ENCODE results near the gene EML4. TPM values are rescaled to one million over a fixed set of nuclear protein-coding genes. Genes with fewer than 3 reads are reported as not detected.
"Not testable (repeated sequence)": the region's sequence is repeated elsewhere in the genome, so short reads cannot be mapped to it uniquely, and the experiment has no call there.

EML4 gene
- total RNA-seq, 1 donor from 2014 or later, result 37.7 TPM

DNA sequence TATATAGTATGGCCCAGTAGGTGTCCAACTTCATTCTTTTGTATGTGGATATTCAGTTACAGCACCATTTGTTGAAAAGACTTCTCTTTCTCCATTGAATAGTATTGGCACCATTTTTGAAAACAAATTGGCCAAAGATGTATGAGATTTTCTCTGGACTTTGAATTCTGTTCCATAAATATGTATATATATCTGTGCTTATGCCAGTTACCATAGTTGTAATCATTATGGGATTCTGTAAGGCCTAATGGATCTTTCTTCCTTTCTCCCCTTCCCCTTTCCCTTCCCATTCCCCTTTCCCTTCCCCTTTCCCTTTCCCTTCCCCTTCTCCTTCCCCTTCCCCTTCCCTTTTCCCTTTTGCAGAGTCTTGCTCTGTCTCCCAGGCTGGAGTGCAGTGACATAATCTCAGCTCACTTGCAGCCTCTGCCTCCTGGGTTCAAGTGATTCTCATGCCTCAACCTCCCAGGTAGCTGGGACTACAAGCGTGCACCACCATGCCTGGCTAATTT lies 140.9 kb downstream of the EML4 start:
- no peak for DNase-seq

DNA sequence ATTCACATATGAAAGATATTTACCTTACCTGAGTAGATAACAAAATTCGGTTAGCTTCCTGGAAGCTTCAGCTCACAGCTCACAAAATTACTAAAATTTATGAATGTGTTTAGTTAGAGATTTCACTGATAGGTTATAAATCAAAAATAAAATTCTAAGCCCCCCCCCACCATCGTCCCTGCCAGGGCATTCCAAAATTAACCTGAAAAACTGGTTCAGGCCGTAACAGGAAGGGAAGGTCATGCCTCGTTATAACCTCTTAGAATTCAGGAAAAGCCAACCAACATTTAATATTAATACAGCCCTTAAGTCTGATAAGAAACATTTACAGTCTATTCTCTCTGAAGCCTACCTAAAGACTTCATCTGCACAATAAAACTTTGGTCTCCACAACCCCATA lies 143.0 kb downstream of the EML4 start:
- no peak for DNase-seq

DNA sequence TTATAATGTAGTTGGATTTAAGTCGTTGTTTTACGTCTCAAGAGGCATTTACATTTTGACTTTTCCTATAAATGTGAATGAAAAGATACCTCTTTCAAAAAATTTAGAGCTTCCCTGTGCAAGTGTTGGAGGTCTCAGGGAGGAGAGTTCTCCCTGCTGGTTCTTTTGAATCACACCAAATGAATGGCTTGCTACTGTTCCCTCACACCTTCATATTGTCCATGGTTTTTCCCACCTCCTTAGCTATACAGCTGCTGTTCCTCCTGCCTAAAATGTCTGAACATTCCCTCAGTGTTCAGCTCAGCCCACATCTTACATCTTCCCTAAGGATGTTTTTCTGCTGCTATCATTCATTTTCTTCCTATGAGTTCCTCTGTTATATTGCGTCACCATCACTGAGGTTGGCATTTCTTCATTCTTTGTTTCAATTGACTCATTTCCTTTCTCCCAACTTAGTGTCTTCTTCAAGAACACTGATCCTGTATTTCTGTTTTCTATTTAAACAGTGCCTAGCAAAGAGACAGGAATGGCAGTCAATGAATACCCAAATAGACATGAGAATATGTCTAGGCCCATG lies 145.8 kb downstream of the EML4 start:
- no peak for DNase-seq

DNA sequence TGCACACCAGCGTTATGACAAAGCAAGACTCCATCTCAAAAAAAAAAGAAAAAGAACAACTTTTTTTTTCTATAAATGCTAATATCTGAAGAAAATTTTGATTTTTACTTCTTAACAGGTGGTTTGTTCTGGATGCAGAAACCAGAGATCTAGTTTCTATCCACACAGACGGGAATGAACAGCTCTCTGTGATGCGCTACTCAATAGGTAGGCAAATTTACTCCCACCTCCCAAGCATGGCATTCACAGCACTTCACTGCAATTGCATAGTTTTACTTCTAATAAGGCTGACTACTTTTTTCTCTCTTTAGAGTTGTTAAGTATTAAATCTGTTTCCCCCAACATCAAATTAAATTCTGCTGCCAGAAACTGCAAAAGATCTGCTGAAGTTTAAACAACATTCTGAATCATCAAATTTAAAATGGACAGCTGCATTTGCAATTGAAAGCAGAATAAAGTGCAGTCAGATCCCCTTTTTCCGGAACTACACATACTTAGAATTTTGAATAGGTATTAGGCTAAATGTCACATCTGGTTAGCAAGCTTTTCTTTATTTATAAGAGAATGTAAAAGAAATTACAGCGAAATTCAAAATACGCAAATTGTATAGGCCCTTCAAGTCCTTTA lies 146.8 kb downstream of the EML4 start:
- DNase-seq, result no peak

DNA sequence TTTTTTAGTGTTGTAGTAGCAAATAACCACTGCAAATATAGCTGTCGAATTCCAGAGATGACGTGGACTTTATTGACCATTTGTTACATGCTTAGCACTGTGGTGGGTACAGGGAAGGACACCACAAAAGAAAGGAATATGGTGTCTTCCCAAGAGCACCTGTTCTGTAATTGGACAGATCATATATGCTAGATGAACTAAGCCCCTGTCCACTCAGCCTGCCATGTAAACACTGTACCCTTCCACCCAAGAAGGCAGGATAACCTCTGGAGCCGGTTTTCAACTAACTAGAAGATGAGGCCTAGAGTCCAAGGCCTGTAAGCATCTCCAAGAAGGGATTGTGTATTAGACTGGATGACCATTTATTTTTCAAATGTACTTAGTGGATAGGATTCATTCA lies 147.8 kb downstream of the EML4 start:
- no peak for DNase-seq

DNA sequence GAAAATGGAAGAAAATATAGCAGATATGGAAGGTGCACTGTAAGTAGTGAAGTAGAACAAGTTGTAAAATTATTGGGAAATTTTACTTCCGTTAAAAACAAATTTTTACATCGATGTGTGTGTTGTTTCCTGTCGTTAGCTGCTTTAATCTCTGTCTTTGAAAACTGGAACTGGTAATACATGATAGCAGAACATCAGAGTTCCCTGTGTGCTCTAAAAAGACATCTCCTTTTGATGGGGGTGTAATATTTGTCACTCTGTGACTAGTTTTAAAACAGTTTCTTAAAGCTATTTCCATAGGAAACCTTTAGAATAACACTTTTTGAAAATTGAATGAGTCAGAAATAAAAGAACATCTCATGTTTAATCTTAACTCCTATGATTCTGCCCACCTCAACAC lies 148.3 kb downstream of the EML4 start:
- no peak for DNase-seq

DNA sequence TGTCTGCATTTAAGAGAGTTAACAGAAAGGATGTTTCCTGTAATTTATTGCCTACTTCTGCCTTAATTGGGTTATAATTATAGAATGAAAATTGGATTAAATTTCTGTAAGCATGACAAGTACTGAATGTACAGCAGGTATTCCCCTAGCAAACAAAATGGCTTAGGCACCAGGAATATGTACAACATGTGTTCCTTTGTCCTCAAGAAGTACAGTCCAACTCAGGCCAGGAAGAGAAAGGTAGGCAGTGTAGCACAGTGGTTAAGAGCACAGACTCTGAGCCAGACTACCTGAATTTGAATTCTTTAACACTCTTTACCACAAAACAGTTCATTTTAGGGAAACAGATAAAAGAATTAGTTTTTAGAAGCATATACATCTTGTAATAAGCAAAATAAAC lies 148.8 kb downstream of the EML4 start:
- DNase-seq, result no peak

DNA sequence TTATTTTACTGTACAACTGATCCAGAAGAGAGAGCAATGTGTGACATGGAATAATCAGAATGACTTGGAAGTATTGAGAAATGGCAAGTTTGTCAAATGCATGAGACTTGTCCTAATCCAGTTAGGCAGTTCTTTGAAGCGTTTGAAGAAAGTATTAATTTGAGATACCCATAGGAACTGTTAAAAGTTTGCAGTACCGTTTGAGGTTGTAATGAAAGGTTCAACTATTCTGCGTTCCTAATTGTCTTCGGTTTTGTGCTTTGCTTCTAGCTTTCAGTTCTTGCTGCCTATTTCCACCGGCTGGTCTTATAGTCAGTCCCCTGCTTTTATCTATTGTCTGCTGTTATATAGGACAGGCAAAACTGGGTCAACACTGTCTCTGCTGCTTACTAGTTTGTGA lies 150.1 kb downstream of the EML4 start:
- DNase-seq, result no peak

DNA sequence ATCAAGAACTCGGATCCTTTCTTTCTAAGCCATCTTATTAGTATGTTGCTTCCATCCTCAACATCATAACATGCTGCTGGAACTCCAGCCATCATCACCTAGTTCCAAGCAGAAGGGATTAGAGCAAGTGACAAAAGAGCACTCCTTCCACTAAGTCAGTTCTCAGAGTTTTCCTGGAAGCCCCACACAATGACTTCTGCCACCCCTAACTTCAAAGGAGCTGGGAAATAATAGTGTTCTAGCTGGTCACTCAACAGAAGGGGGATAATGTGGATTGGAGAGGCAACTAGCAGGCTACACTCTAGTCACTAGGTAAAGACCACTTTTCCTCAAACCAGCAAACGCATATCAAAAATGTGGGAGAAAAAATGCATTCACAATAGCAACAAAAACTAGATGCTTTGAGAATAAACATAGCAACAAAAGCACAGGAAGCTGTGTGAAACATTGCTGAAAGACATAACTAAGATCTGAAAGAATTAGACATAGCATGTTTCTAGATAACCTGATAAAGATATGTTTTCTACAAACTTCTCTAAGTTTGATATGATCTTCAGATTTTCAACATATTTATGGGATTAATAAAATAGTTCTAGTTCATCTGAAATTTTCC lies 152.4 kb downstream of the EML4 start:
- DNase-seq, result no peak

DNA sequence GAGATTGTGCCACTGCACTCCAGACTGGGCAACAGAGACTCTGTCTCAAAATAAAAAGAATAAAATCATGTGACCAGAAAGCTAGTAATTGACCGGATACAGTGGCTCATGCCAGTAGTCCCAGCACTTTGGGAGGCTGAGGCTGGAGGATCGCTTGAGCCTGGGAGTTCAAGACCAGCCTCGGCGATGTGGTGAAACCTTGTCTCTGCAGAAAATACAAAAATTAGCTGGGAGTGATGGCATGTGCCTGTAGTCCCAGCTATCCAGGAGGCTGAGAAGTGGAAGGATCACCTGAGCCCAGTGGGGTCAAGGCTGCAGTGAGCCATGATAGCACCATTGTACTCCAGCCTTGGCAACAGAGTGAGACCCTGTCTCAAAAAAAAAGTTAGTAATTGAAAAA lies 155.1 kb downstream of the EML4 start:
- DNase-seq, result no peak

DNA sequence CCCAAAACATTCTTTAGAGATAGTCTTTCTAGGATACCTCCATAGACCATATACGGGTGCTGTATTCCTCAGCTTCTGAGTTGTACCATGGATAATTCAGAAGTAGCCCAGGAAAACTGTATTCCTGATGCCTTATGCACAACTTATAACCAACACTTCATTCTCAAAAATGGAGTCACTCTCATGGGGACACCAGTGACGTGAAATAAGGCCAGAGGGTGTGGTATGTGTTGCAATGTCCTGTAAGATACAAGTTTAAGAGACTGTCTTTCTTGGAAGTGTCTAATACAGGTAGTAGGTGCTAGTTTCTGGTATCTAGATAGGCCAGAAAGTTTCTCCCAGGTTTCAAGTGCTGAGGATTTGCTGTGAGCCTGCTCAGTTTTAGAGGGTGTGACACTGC lies 155.8 kb downstream of the EML4 start:
- DNase-seq, result no peak

DNA sequence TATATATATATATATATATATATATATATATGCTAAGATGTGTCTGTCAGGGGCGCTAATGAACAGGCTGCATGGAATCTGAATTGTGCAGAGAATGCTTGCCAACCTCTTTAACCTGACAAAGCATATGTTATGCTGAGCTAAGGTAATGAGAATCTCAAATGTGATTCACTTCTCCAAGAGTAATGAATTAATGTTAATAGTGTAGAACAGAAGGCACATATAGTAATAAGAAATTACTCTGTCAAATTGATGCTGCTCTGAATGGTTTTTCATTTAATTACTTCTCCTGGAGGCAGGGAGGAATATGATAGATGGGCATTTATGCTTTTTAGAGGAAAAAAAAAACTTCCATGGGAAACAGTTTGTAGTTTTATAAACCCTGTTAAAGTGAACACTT lies 156.5 kb downstream of the EML4 start:
- DNase-seq, result no peak

DNA sequence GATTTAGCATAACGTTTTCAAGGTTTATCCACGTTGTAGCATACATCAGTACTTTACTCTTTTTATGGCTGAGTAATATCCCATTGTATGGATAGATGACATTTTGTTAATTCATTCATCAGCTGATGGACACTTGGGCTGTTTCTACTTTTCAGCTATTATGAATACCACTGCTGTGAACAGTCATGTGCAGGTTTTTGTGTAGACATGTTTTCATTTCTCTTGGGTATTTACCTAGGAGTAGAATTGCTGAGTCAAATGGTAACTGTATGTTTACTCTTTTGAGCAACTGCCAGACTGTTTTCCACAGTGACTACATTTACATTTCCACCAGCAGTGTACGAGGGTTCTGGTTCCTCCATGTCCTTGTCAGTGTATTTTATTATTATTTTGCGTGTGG lies 158.0 kb downstream of the EML4 start:
- peak; percentile 12 for DNase-seq

DNA sequence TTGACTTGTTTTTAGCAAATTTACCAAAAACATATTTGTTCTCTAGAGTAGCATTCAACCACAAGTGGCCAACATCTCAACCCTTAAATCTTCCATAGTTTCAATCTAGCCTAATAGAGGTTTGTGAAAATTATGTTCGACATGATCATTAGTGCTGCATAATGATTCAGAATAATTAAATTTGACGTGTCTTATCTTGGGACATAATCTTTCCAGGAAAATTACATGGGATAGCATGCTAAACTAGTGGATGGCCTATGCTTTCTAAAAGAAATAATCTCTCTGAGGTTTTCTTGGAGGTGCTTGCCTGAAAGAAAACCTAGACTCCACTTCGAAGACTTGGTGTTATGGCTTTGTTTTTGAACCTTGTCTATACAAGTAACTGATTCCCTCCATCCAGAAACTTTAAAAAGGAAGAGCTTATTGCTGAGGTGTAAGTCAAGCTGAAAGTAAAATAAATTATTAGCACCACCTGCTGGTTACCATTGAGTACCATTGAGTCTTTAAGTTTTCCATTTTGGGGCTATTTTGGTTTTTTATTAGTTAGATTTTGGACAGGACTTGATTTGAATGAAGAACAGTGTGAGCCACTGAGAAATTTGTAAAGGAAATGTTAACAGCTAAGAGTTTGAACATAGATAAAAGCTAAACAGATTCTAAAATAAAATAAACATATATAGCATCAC lies 159.1 kb downstream of the EML4 start:
- peak; percentile 39 for DNase-seq

DNA sequence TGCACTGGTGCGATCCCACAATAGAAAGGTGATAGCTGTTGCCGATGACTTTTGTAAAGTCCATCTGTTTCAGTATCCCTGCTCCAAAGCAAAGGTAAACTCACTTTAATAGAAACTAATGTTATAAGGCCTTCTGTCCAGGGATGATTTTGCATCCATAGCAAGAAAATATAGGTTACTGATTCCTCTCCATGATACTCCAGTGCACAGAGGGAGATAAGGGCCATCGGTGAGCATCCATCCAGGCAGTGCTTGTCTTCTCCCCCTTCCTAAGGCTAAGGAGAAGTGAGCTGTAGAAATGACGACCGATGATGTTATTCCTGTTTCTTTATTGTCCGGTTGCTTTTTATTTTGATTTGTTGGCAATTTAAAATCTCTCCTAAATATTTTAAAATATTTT lies 159.8 kb downstream of the EML4 start:
- DNase-seq, result no peak

DNA sequence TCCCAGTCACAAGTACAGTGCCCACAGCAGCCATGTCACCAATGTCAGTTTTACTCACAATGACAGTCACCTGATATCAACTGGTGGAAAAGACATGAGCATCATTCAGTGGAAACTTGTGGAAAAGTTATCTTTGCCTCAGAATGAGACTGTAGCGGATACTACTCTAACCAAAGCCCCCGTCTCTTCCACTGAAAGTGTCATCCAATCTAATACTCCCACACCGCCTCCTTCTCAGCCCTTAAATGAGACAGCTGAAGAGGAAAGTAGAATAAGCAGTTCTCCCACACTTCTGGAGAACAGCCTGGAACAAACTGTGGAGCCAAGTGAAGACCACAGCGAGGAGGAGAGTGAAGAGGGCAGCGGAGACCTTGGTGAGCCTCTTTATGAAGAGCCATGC lies 160.6 kb downstream of the EML4 start:
- no peak for DNase-seq

DNA sequence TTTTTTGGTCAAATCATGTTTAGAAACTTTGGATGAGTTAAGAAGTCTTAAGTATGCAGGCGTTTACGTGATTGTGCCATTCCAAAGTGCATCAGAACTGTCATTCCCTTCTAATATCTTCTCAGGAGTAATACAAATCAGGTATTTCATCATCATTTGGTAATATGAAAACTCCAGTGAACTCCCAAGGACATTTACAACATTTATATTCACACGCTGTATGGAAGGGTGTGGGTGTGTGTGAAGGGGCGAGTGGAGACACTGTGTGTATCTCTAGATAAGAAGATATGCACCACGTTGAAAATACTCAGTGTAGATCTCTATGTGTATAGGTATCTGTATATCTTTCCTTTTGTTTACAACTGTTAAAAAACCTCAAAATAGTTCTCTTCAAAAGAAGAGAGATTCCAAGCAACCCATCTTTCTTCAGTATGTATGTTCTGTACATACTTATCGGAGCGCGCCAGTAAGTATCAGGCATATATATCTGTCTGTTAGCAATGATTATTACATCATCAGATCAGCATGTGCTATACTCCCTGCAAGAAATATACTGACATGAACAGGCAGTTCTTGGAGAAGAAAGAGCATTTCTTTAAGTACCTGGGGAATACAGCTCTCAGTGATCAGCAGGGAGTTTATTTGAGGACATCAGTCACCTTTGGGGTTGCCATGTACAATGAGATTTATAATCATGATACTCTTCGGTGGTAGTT lies 162.6 kb downstream of the EML4 start:
- no peak for DNase-seq

DNA sequence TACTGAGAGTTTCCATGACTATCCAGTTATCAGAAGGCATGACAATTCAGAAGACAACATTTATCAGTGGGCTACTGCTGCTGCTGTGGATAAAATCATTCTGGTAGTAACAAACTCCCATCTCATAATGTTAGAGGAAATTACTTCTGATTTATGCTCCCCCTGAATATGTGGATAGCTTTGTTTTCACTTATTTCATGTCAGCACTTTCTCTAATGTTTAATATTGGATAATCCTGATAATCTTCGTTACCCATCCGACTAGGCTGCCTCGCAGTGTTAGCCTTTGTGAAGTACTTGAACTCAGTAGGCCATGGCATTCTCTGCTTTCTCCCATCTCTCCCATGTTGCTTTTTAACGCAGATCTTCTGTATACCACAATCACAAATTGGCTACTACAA lies 163.4 kb downstream of the EML4 start:
- no peak for DNase-seq

DNA sequence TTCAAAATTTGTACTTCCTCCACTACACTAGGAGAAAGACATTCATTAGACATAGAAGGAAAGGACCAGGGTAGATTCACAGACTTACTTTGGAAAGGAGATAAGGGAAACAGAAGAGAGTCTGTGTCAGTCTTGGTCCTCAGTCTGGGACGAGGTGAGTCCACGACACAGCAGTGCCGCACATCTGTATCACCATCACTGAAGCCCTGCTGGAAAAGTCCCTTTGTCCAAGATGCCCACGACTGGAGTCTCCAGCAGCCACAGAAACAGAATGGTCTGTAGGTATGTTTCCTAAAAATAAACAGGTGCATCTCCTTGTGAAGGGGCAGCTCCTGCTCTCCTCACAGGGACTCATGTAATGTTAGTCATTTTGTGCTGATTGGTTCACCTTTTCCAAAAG lies 164.4 kb downstream of the EML4 start:
- no peak for DNase-seq

DNA sequence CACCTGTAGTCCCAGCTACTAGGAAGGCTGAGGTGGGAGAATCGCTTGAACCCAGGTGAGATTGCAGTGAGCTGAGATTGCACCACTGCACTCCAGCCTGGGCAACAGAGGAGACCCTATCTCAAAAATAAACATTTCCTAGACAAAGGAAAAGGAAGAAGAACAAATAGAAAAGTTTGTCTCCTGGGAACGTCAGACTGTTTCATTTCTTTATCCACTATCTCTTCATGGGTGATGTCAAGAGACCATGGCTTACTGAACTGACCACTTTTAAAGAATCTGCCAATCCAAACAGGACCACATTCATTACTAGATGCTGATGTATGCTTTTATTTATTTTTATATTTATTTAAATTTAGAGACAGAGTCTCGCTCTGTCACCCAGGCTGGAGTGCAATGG lies 165.1 kb downstream of the EML4 start:
- no peak for DNase-seq

DNA sequence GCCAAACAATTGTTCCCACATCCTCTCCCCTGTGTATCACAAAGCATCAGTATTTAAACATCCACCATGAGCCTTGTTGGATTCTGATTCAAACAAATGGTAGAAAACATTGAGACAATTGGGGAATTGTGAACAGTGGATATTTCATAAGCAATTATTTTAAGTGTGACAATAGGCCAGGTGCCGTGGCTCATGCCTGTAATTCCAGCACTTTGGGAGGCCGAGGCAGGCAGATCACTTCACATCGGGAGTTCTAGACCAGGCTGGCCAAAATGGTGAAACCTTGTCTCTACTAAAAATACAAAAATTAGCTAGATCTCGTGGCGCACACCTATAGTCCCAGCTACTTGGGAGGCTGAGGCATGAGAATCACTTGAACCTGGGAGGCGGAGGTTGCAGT lies 165.7 kb downstream of the EML4 start:
- DNase-seq, result not testable (repeated sequence)

DNA sequence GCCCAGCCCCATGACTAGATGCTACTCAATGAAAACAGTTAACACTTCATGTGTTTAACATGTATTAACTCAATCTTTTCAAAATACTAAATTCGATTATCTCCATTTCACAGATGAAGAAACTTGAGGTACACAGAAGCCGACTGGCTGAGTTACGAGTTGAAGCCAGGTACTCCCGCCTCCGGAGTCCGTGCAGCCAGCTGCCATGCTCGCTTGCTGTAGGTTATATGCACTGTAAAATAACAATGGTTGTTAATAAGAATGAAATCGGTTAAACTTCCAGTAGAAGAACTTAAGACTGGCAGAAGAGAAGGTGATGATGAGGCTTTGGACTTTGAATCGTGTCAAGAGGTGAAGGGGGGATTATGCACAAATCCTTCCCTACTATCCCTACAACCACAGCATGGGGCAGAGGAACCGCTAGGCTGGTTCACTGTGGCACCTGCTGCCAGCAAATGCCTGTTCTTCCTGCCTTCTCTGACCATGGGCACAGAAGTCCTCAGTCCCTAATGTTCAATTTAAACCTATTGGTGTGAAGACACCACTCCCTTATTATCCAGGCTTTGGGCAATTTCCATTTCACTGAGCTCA lies 166.5 kb downstream of the EML4 start:
- no peak for DNase-seq
